ENCODE data around the gene NCMAP. TPM values are rescaled to one million over a fixed set of nuclear protein-coding genes. Genes with fewer than 3 reads are reported as not detected.
"Not testable (repeated sequence)": the region's sequence is repeated elsewhere in the genome, so short reads cannot be mapped to it uniquely, and the experiment has no call there.

The NCMAP gene
- polyA plus RNA-seq, 1 donor from 2014 or later = not detected

- Histone ChIP-seq H3K36me3 (ENCODE audit: insufficient read depth, low read length) (no peaks in the 10 kb centered on the region), H3K9ac (ENCODE audit: low read length) (no peak overlapping the region), H3K79me2 (replicated peaks; ENCODE audit: insufficient read depth, low read length) (no peaks in the 10 kb centered on the region), H2AFZ (ENCODE audit: low read depth, low read length) (no peak overlapping the region), H4K20me1 (ENCODE audit: insufficient read depth) (no peaks in the 10 kb centered on the region), H3K9me2 (ENCODE audit: insufficient read depth, low read length) (no peaks in the 10 kb centered on the region), H3K4me3 (ENCODE audit: low read length) (no peak overlapping the region), H3K9me3 (ENCODE audit: low read length) (no peaks in the 10 kb centered on the region), H3K27me3 (ENCODE audit: insufficient read depth, low read depth, low read length) (no peaks in the 10 kb centered on the region), H3K4me2 (ENCODE audit: low read length) (no peak overlapping the region), H3K27ac (ENCODE audit: low read length) (no peak overlapping the region), H3F3A (ENCODE audit: insufficient read depth, low read length, poor library complexity, severe bottlenecking) (no peaks in the 10 kb centered on the region)
- TF ChIP-seq POLR2AphosphoS5 (IDR thresholded peaks at IDR 0.05) (no peak), EZH2 (IDR thresholded peaks at IDR 0.05; ENCODE audit: borderline replicate concordance, insufficient read depth, low read length, poor library complexity, severe bottlenecking) (no peak), EP300 (conservative IDR thresholded peaks at IDR 0.05; ENCODE audit: poor library complexity, severe bottlenecking) (no peak), REST (IDR thresholded peaks at IDR 0.05; ENCODE audit: borderline replicate concordance) (no peak), TAF1 (IDR thresholded peaks at IDR 0.05; ENCODE audit: low read depth) (no peak), RAD21 (conservative IDR thresholded peaks at IDR 0.05) (no peak), MXI1 (conservative IDR thresholded peaks at IDR 0.05; ENCODE audit: poor library complexity, severe bottlenecking) (no peak), CTCF (IDR thresholded peaks at IDR 0.05; ENCODE audit: poor library complexity, severe bottlenecking) (no peak), SMC3 (conservative IDR thresholded peaks at IDR 0.05; ENCODE audit: poor library complexity) (no peak)
These were observed 8.7 kb upstream of the NCMAP start for GRCh38 chr1:24547195-24547594.

DNA sequence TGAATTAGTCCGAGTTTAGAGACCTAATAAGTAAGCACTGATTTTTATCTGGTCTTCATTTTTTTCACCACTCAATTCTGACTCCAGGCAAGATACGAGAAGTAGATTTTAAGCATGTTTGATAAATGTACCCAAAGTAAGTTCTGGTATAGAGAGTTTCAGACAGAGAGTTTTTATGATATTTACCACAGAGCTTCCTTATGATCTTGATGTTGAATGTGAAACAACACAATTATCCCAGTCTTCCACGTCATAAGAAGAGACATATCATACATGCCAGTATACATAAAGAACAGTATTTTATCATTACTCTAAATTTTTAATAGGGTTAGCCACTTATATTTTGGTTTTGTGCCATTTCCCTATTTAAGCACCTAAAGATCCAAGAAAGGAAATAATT is 7.8 kb upstream of the NCMAP start:
- H3K27me3 ChIP-seq (ENCODE audit: insufficient read depth, low read depth, low read length) = no peaks in the 10 kb centered on the region
- TF ChIP-seq RAD21 (conservative IDR thresholded peaks at IDR 0.05) (no peak), TAF1 (IDR thresholded peaks at IDR 0.05; ENCODE audit: low read depth) (no peak), EZH2 (IDR thresholded peaks at IDR 0.05; ENCODE audit: borderline replicate concordance, insufficient read depth, low read length, poor library complexity, severe bottlenecking) (no peak), MXI1 (conservative IDR thresholded peaks at IDR 0.05; ENCODE audit: poor library complexity, severe bottlenecking) (no peak), REST (IDR thresholded peaks at IDR 0.05; ENCODE audit: borderline replicate concordance) (no peak), CTCF (IDR thresholded peaks at IDR 0.05; ENCODE audit: poor library complexity, severe bottlenecking) (no peak), SMC3 (conservative IDR thresholded peaks at IDR 0.05; ENCODE audit: poor library complexity) (no peak), POLR2AphosphoS5 (IDR thresholded peaks at IDR 0.05) (no peak), EP300 (conservative IDR thresholded peaks at IDR 0.05; ENCODE audit: poor library complexity, severe bottlenecking) (no peak)
- no peaks in the 10 kb centered on the region for H3K79me2 ChIP-seq (replicated peaks; ENCODE audit: insufficient read depth, low read length)
- H3K4me2 ChIP-seq (ENCODE audit: low read length) = no peak overlapping the region
- H3K36me3 ChIP-seq (ENCODE audit: insufficient read depth, low read length) = no peaks in the 10 kb centered on the region
- no peak overlapping the region for H3K9ac ChIP-seq (ENCODE audit: low read length)
- no peak overlapping the region for H3K27ac ChIP-seq (ENCODE audit: low read length)
- no peak overlapping the region for H2AFZ ChIP-seq (ENCODE audit: low read depth, low read length)
- no peaks in the 10 kb centered on the region for H3K9me2 ChIP-seq (ENCODE audit: insufficient read depth, low read length)
- H3K9me3 ChIP-seq (ENCODE audit: low read length) = no peaks in the 10 kb centered on the region
- H3F3A ChIP-seq (ENCODE audit: insufficient read depth, low read length, poor library complexity, severe bottlenecking) = no peaks in the 10 kb centered on the region
- H3K4me3 ChIP-seq (ENCODE audit: low read length) = no peak overlapping the region
- H4K20me1 ChIP-seq (ENCODE audit: insufficient read depth) = no peaks in the 10 kb centered on the region

- H3K9ac ChIP-seq (ENCODE audit: low read length); H3K9me3 ChIP-seq (ENCODE audit: low read length); H3K9me2 ChIP-seq (ENCODE audit: insufficient read depth, low read length); H3K27ac ChIP-seq (ENCODE audit: low read length); H3K4me3 ChIP-seq (ENCODE audit: low read length); H3K27me3 ChIP-seq (ENCODE audit: insufficient read depth, low read depth, low read length); H3K36me3 ChIP-seq (ENCODE audit: insufficient read depth, low read length); H4K20me1 ChIP-seq (ENCODE audit: insufficient read depth); H3F3A ChIP-seq (ENCODE audit: insufficient read depth, low read length, poor library complexity, severe bottlenecking); H2AFZ ChIP-seq (ENCODE audit: low read depth, low read length); H3K4me2 ChIP-seq (ENCODE audit: low read length); H3K79me2 ChIP-seq (replicated peaks; ENCODE audit: insufficient read depth, low read length): not testable (repeated sequence)
These were observed 6.7 kb upstream of the NCMAP start for GRCh38 chr1:24549210-24549609.
